Measurements from ENCODE around the gene PPP4R3C. TPM values are rescaled to one million over a fixed set of nuclear protein-coding genes. Genes with fewer than 3 reads are reported as not detected.

PPP4R3C gene
- not detected in 2 replicates for total RNA-seq

GRCh38 chrX:27463187-27463586 is at the start of gene PPP4R3C:
Gene PPP4R3C, minus strand, starts transcription at chrX:27463341. Its CDS starts 45 bp downstream, at chrX:27463296.

Other genes with a start within 250 kb of the PPP4R3C start
- gene DCAF8L2, start 127.0 kb upstream of the PPP4R3C start, total RNA-seq, result not detected in 2 replicates

Measured in uterine smooth muscle cell (primary cell).